Tibial artery (tissue), 4 donors: ENCODE measurements around the gene MCF2L2.
"Not testable (repeated sequence)": the region's sequence is repeated elsewhere in the genome, so short reads cannot be mapped to it uniquely, and the experiment has no call there.

Source experiments
- DNase-seq, 2 donors: peaks; one replicate each; pipeline ENCODE4 v3.0.0-alpha.2; 2019
- H3K27ac ChIP-seq, 2 donors: fragments of 200-600 bp; sonication (generic) in 1 of 2; 1 replicate in 1 of 2; 2 replicates in 1 of 2; pipeline ENCODE4 v1.5.1; 2018 to 2019; ENCODE audit warnings: mild to moderate bottlenecking in 1 of 2
- H3K27me3 ChIP-seq, 2 donors: fragments of 200-600 bp; sonication (generic) in 1 of 2; one replicate each; pipeline versions ENCODE4 v1.5.1 to v1.6.0; 2016 to 2019
- H3K36me3 ChIP-seq, 3 donors: fragments of 200-600 bp; sonication (generic) in 2 of 3; one replicate each; pipeline ENCODE4 v1.5.1; 2016 to 2019; ENCODE audit warnings: mild to moderate bottlenecking in 2 of 3
- H3K4me1 ChIP-seq, 4 donors: fragments of 200-600 bp; sonication (generic) in 2 of 4; 1 replicate in 3 of 4; 2 replicates in 1 of 4; pipeline ENCODE4 v1.5.1; 2016 to 2019
- H3K4me3 ChIP-seq, 2 donors: fragments of 200-600 bp; sonication (generic) in 1 of 2; 1 replicate in 1 of 2; 2 replicates in 1 of 2; pipeline ENCODE4 v1.5.1; 2018 to 2019; ENCODE audit warnings: mild to moderate bottlenecking in 2 of 2
- H3K9me3 ChIP-seq, 3 donors: fragments of 200-600 bp; sonication (generic) in 1 of 3; one replicate each; pipeline ENCODE4 v1.5.1; 2016 to 2019
- intact Hi-C: fragments of 100-400 bp; cut with DNase I; formaldehyde crosslinking; loops from one replicate; pipeline ENCODE4 v1.15.0; 2023; ENCODE audit warnings: low total_unique reads
- TF ChIP-seq, protein P1 (sequence below), 2 experiments: fragments of 200-600 bp in 1 of 2; fragments of 450-650 bp in 1 of 2; IDR thresholded peaks; one replicate each; pipeline ENCODE4 v1.5.1; 2017 to 2019; ENCODE audit warnings: antibody characterized with exemption in 2 of 2, mild to moderate bottlenecking in 1 of 2, moderate library complexity in 1 of 2

Gene MCF2L2

DNA sequence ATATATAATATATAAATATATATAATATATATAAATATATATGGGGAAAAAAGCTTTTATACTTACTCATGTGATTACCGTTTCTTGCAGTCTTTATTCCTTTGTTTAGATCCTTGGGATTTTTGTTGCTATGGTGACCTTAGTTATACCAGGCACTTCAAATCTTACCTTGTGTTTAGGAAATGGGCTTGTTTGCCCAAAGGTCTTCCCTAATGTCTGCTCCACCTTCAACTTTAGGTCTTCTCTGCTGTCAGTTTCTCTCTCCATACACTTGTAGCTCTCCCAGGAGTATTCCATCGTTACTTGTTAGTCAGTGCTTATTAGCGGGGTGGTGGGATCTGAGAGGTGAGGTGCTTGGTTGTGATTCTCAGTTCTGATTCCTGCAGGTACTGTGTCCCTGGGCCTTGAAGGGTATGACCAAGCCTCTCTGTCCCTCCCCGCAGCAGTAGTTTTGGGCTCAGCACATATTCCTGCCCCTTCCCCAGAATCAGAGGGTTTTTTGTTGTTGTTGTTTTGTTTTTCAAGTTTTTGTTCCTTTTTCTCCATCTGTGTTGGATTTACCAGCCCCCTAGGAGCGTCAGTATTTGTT lies 256.3 kb downstream of the MCF2L2 start:
- Histone ChIP-seq H3K27me3 (peaks cover 0 to 28% of the 10 kb centered on the region in 2 donors), H3K4me3 (no peak overlapping the region), H3K27ac (no peak overlapping the region), H3K4me1 (no peaks in the 10 kb centered on the region), H3K9me3 (no peaks in the 10 kb centered on the region), H3K36me3 (no peaks in the 10 kb centered on the region)
- DNase-seq, result no peak
- intact Hi-C loops, result no loop called here
- TF ChIP-seq, protein P1, sequence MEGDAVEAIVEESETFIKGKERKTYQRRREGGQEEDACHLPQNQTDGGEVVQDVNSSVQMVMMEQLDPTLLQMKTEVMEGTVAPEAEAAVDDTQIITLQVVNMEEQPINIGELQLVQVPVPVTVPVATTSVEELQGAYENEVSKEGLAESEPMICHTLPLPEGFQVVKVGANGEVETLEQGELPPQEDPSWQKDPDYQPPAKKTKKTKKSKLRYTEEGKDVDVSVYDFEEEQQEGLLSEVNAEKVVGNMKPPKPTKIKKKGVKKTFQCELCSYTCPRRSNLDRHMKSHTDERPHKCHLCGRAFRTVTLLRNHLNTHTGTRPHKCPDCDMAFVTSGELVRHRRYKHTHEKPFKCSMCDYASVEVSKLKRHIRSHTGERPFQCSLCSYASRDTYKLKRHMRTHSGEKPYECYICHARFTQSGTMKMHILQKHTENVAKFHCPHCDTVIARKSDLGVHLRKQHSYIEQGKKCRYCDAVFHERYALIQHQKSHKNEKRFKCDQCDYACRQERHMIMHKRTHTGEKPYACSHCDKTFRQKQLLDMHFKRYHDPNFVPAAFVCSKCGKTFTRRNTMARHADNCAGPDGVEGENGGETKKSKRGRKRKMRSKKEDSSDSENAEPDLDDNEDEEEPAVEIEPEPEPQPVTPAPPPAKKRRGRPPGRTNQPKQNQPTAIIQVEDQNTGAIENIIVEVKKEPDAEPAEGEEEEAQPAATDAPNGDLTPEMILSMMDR (IDR thresholded peaks at IDR 0.05), result no peak

DNA sequence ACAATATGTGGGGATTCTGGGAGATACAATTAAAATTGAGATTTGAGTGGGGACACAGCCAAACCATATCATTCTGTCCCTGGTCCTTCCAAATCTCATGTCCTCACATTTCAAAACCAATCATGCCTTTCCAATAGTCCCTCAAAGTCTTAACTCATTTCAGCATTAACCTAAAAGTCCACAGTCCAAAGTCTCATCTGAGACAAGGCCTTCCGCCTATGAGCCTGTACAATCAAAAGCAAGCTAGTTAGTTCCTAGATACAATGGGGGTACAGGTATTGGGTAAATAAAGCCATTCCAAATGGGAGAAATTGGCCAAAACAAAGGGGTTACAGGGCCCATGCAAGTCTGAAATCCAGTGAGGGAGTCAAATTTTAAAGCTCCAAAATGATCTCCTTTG lies 260.4 kb downstream of the MCF2L2 start:
- H3K27me3 ChIP-seq, result peaks cover 0 to 13% of the 10 kb centered on the region in 2 donors
- H3K4me3 ChIP-seq, H3K27ac ChIP-seq, intact Hi-C loops, H3K4me1 ChIP-seq, H3K36me3 ChIP-seq, DNase-seq, H3K9me3 ChIP-seq: not testable (repeated sequence)

DNA sequence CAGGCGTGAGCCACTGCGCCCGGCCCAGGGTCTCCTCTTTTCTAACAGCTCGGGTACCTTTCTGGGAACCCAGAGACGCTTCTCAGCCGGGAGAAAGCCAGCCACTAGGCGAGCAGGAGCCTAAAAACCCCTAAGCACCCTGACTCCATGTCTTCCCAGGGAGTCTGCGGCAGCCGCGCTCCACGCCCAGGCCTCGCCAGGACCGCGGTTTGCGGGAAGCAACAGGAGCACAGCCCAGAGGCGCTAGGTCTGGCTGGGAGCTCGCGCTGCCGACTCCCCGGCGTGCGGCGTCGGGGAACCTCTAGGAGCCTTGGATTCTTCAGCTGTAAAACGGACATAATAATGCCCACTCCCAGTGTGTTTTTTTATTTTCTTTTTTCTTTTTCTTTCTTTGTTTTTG lies 264.9 kb downstream of the MCF2L2 start:
- Histone ChIP-seq H3K4me1 (peaks cover 0 to 15% (median 4%) of the 10 kb centered on the region in 4 donors), H3K4me3 (no peak overlapping the region), H3K36me3 (no peaks in the 10 kb centered on the region), H3K27me3 (peaks cover 0 to 25% of the 10 kb centered on the region in 2 donors), H3K9me3 (no peaks in the 10 kb centered on the region), H3K27ac (no peak overlapping the region)
- TF ChIP-seq, protein P1 (IDR thresholded peaks at IDR 0.05), result no peak
- DNase-seq, result no peak
- intact Hi-C loops, result no loop called here

DNA sequence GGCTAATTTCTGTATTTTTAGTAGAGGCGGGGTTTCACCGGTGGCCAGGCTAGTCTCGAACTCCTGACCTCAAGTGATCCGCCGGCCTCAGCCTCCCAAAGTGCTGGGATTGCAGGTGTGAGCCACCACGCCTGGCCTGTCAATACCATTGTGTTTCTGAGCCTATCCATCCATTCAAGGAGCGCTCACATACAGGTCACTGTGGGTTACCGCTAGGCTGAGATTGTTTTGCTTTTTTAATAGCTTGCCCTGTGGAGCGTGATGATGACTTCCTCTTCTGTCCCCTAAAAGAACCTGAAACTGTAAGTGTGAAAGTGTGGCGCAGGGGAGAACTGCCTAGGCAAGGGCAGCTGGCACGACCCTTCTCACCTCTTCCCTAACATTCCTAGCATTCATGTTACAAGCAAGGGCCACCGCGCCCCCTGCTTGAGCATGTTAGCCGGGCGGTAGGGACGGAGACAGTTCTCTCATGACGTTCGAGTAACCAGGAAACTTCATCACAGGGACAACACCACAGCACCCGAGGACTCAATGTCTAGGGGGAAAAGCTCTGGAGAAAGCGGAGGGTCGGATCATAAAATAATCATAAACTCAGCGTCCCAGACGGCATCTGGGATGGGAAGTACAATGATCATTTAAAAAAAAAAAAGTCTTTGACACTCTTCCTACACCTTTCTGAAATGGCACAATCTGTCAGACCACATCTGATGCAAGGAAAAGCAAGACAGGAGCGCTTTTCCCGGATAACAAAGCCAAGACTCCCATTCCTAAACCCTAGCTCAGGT lies 266.7 kb downstream of the MCF2L2 start:
- intact Hi-C loops, result no loop called here
- no peaks in the 10 kb centered on the region for H3K9me3 ChIP-seq
- no peak for DNase-seq
- peaks cover 0 to 15% (median 4%) of the 10 kb centered on the region in 4 donors for H3K4me1 ChIP-seq
- peak overlapping the region in 1 of 2 donors; percentile 58 for H3K4me3 ChIP-seq
- no peaks in the 10 kb centered on the region for H3K36me3 ChIP-seq
- no peak overlapping the region for H3K27ac ChIP-seq
- peaks cover 0 to 25% of the 10 kb centered on the region in 2 donors for H3K27me3 ChIP-seq
- TF ChIP-seq, protein P1 (IDR thresholded peaks at IDR 0.05), result no peak

DNA sequence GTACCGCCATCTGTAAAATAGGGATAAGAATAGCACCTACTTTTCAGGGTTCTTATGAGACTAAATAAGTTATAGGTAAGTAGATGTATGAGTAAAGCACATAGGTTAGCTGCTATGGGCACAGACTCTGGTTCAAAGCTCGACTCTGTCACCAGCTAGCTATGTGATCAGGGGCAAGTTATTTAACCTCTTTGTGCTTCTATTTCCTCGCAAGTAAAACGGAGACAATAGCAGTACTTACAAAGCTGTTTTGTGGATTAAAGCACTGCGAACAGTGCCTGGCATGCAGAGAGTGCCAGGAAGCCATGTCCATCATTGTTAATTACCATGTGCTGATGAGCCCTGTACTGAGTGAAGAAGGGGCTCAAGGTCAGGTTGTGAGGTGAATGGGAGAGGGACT lies 267.8 kb downstream of the MCF2L2 start:
- no peak overlapping the region for H3K27ac ChIP-seq
- H3K9me3 ChIP-seq, result no peaks in the 10 kb centered on the region
- no peak overlapping the region for H3K4me3 ChIP-seq
- intact Hi-C loops, result no loop called here
- no peaks in the 10 kb centered on the region for H3K36me3 ChIP-seq
- peaks cover 0 to 15% (median 4%) of the 10 kb centered on the region in 4 donors for H3K4me1 ChIP-seq
- peaks cover 0 to 29% of the 10 kb centered on the region in 2 donors for H3K27me3 ChIP-seq
- no peak for DNase-seq
- TF ChIP-seq, protein P1 (IDR thresholded peaks at IDR 0.05), result no peak

DNA sequence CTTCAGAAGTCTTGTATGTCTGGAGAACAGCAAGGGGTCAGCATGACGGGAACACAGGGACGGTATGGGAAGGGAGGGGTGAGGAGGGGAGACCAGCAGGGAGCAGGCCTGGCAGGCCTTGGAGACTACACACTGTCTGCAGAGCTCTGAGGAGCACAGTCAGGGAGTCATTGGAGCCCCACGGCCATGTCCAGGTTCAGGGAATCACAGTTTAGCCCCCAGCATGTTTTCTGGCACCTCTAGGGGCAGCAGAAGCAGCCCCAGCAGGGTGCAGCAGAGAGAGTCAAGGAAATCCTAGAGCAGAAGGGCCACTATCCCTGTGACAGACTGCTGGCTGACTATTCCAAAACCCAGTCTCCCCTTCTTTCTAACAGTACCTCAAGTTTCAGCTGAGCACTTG lies 269.1 kb downstream of the MCF2L2 start:
- Histone ChIP-seq H3K36me3 (no peaks in the 10 kb centered on the region), H3K27ac (no peak overlapping the region), H3K4me3 (no peak overlapping the region), H3K27me3 (peaks cover 0 to 29% of the 10 kb centered on the region in 2 donors), H3K9me3 (no peaks in the 10 kb centered on the region), H3K4me1 (peaks cover 0 to 15% (median 4%) of the 10 kb centered on the region in 4 donors)
- intact Hi-C loops, result no loop called here
- DNase-seq, result no peak
- TF ChIP-seq, protein P1 (IDR thresholded peaks at IDR 0.05), result no peak
